Astrocyte of the spinal cord (primary cell): ENCODE results near the gene ZDHHC21.

Source experiments
- DNase-seq: peaks from one replicate; pipeline ENCODE4 v3.0.0; 2011; ENCODE audit warnings: low read depth, low spot score
- H3K4me3 ChIP-seq: 2 replicates; pipeline ENCODE4 v1.5.1; 2011; ENCODE audit warnings: low read depth, mild to moderate bottlenecking, low read length, moderate library complexity
- in situ Hi-C: cut with HindIII; loops from 2 replicates; pipeline ENCODE4 v1.10.0; 2017; ENCODE audit warnings: low sequenced_read_pairs
- TF ChIP-seq, protein P1 (sequence below): IDR thresholded peaks from 2 replicates; pipeline ENCODE4 v1.5.1; 2012; ENCODE audit warnings: low read depth, mild to moderate bottlenecking, low read length, inconsistent platforms

The ZDHHC21 gene

GRCh38 chr9:14565352-14566016 lies 127.7 kb downstream of the ZDHHC21 start:
- H3K4me3 ChIP-seq = no peak overlapping the region
- in situ Hi-C loops = no loop called here
- TF ChIP-seq, protein P1, sequence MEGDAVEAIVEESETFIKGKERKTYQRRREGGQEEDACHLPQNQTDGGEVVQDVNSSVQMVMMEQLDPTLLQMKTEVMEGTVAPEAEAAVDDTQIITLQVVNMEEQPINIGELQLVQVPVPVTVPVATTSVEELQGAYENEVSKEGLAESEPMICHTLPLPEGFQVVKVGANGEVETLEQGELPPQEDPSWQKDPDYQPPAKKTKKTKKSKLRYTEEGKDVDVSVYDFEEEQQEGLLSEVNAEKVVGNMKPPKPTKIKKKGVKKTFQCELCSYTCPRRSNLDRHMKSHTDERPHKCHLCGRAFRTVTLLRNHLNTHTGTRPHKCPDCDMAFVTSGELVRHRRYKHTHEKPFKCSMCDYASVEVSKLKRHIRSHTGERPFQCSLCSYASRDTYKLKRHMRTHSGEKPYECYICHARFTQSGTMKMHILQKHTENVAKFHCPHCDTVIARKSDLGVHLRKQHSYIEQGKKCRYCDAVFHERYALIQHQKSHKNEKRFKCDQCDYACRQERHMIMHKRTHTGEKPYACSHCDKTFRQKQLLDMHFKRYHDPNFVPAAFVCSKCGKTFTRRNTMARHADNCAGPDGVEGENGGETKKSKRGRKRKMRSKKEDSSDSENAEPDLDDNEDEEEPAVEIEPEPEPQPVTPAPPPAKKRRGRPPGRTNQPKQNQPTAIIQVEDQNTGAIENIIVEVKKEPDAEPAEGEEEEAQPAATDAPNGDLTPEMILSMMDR = no peak
- no peak for DNase-seq

- TF ChIP-seq, protein P1 = no peak
- no peak for DNase-seq
- H3K4me3 ChIP-seq = no peak overlapping the region
- in situ Hi-C loops = no loop called here
Measured at GRCh38 chr9:14563902-14564624, 129.2 kb downstream of the ZDHHC21 start.

DNA sequence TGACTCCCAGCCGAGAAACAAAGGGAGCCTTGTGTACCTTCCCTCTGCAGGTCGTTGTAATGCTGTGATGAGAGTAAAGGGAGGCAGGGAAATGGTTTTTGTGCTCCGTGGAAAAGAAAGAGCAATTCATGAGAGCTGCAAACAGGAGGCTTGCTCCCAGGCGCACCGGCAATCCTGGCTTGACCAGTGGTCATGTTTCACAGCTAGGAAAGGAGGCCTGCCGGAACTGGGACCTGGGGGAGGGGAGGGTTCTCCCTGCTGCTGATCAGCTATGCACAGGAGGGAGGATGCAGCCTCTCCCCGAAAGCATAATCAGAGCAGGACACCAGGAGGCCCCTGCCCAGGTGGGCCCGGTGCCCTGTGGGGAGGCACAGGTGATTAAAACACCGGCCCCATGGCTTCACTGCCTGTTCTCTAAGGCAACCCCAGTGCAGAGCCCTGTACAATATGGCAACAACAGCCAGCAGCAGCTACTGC lies 131.3 kb downstream of the ZDHHC21 start:
- in situ Hi-C loops = no loop called here
- DNase-seq = no peak
- H3K4me3 ChIP-seq = no peak overlapping the region
- TF ChIP-seq, protein P1 = no peak
